ENCODE measurements around the gene DACT1.

DACT1 gene

GRCh38 chr14:58662759-58663158, 25.0 kb downstream of the DACT1 start:
- DNase-seq (ENCODE audit: low read depth): no peak
- no peak for TF ChIP-seq CTCF (IDR thresholded peaks at IDR 0.05; ENCODE audit: control insufficient read depth, insufficient read depth, low read depth, low read length, missing control alignments)
- H3K4me3 ChIP-seq (ENCODE audit: control insufficient read depth, low read depth, low read length): no peak overlapping the region

- H3K4me3 ChIP-seq (ENCODE audit: control insufficient read depth, low read depth, low read length): no peak overlapping the region
- peak; percentile 61 for DNase-seq (ENCODE audit: low read depth)
- TF ChIP-seq CTCF (IDR thresholded peaks at IDR 0.05; ENCODE audit: control insufficient read depth, insufficient read depth, low read depth, low read length, missing control alignments): no peak
These were observed 25.8 kb downstream of the DACT1 start for GRCh38 chr14:58663494-58664111.

- no peak overlapping the region for H3K4me3 ChIP-seq (ENCODE audit: control insufficient read depth, low read depth, low read length)
These were observed 28.2 kb downstream of the DACT1 start for GRCh38 chr14:58665773-58666500.

GRCh38 chr14:58666737-58667136, 29.0 kb downstream of the DACT1 start:
- DNase-seq (ENCODE audit: low read depth): no peak
- no peak overlapping the region for H3K4me3 ChIP-seq (ENCODE audit: control insufficient read depth, low read depth, low read length)
- TF ChIP-seq CTCF (IDR thresholded peaks at IDR 0.05; ENCODE audit: control insufficient read depth, insufficient read depth, low read depth, low read length, missing control alignments): no peak

More at GRCh38 chr14:58665773-58666500, 28.2 kb downstream of the DACT1 start:
- DNase-seq (ENCODE audit: low read depth): no peak
- no peak for TF ChIP-seq CTCF (IDR thresholded peaks at IDR 0.05; ENCODE audit: control insufficient read depth, insufficient read depth, low read depth, low read length, missing control alignments)

- no peak for TF ChIP-seq CTCF (IDR thresholded peaks at IDR 0.05; ENCODE audit: control insufficient read depth, insufficient read depth, low read depth, low read length, missing control alignments)
- DNase-seq (ENCODE audit: low read depth): no peak
- no peak overlapping the region for H3K4me3 ChIP-seq (ENCODE audit: control insufficient read depth, low read depth, low read length)
These were observed 30.1 kb downstream of the DACT1 start for GRCh38 chr14:58667900-58668299.

GRCh38 chr14:58668848-58669480, 31.2 kb downstream of the DACT1 start:
- H3K4me3 ChIP-seq (ENCODE audit: control insufficient read depth, low read depth, low read length): no peak overlapping the region
- TF ChIP-seq CTCF (IDR thresholded peaks at IDR 0.05; ENCODE audit: control insufficient read depth, insufficient read depth, low read depth, low read length, missing control alignments): no peak
- DNase-seq (ENCODE audit: low read depth): no peak

Measured in AG09309 (cell line).